Cardiac septum (tissue), 1 donor: ENCODE measurements around the gene VPS51. TPM values are rescaled to one million over a fixed set of nuclear protein-coding genes. Genes with fewer than 3 reads are reported as not detected.

Source experiments
- DNase-seq: peaks from one replicate; pipeline ENCODE4 v3.0.0-alpha.2; 2020; ENCODE audit warnings: low spot score
- intact Hi-C: fragments of 100-400 bp; cut with DNase I; formaldehyde crosslinking; loops from one replicate; pipeline ENCODE4 v1.14.0; 2022
- total RNA-seq: library from RNA; stranded (reverse); fragmentation: NEBNext Ultra II Directional; extraction: Animal tissue kit (Norgen Biotek cat#: 25700); gene quantifications from one replicate; pipeline ENCODE4 v1.2.1, GENCODE V29; 2021
- donor health status: DM: no; HTN: no; CAD: no.

The VPS51 gene
- total RNA-seq, 1 donor from 2014 or later = 87.1 TPM

DNA sequence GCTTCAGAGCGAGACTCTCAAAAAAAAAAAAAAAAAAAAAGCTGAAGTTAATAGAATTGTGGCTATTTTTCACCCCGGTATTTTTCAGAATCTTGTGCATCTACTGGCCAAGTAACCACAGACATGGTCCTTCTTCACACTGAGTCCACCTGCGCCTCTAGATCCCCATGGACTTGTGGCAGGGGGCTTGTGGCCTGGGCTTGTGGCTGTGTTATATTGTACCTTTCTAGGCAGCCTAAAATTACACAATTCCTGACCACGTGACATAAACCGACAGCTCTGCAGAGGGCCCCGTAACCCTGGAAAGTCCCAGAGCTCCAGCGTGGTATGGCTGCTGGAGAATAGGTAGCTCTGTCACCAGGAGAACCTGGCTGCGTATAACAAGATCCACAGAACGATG lies 26.8 kb upstream of the VPS51 start:
- intact Hi-C loops = no loop called here
- DNase-seq = no peak

DNA sequence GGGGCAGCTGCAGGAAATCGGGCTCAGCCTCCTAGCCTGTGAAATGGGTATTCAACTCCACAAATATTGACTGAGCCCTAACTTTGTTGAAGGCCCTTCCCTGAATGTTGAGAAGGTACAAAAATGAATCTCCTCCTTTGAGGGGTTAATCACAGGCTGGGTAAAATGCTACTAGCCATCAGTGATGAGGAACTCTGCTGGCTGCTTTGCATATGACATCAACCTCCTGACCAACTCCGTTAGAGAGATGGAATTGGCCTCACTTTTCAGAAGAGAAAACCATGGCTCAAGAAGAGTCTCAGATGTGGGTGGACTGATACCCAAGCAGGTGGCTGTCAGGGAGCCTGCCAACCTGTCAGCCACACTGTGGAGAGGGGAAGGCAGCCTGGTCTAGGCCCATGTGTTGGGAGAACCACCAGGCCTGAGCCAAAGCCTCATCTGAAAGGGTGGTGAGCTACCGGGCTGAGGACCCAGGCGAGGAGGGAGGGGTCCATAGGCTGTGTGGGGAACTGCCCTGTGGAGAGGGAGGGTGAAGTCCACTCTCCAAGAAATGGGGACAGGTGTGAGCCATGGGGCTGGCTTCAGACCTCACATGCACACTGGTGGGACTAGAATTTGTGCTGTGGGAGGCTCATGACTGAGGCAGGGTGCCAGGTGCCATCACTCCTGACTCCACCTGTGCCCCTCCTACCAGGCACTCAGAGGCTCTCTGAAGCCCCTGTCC lies 23.9 kb upstream of the VPS51 start:
- intact Hi-C loops = loop anchor here (10.0 kb wide), 1 partner anchor 227 kb away; the partner anchor contains the start of gene CDC42BPG
- DNase-seq = no peak

DNA sequence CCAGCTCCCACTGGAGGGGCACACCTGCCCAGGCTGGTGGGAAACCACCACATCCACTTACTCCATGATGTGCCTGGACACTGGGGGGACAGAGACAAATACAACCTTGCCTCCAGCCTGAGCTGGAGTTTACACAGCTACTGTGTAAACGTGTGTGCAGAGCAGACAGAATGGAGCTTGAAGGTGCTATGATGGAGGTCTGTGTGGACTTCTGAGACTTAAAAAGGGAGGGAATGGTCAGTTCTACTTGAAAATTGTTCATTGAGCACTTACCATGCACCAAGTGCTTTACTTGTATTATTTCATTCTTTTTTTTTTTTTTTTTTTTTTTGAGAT lies 23.4 kb upstream of the VPS51 start:
- DNase-seq = no peak
- intact Hi-C loops = loop anchor here (10.0 kb wide), 1 partner anchor 228 kb away; the partner anchor contains the start of gene CDC42BPG

- intact Hi-C loops = loop anchor here (10.0 kb wide), 1 partner anchor 233 kb away; the partner anchor contains the start of gene CDC42BPG
- no peak for DNase-seq
Observed at GRCh38 chr11:65077451-65077850, 18.6 kb upstream of the VPS51 start.

GRCh38 chr11:65078151-65078550 lies 17.9 kb upstream of the VPS51 start:
- intact Hi-C loops = loop anchor here (10.0 kb wide), 1 partner anchor 233 kb away; the partner anchor contains the start of gene CDC42BPG
- DNase-seq = no peak

DNA sequence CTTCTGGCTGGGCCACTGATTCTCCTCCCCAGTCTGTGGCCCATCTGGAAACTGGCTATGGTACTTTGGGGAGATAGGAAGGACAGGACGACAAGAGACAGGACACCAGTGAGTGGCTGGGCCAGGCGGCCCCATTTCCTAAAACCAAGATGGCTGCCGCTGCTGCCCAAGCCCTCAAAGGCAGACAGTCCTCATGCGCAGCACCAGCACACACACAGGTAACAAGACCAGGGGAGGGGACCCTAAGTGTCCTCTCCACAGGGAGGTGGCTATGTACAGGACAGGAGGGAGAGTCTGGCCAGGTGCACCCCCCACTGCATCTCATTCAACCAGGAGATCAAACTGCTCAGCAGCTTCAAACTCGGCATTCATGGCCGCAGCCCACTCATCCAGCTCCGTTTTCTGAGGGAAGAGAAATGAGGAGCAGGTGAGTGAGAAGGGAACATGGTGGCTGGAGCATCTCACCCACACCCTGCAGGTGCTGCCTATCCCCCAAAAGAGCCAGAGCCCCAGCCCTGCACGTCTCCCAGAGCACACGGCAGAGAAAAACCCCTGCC lies 17.1 kb upstream of the VPS51 start:
- DNase-seq = no peak
- intact Hi-C loops = loop anchor here (10.0 kb wide), 1 partner anchor 234 kb away; the partner anchor contains the start of gene CDC42BPG

DNA sequence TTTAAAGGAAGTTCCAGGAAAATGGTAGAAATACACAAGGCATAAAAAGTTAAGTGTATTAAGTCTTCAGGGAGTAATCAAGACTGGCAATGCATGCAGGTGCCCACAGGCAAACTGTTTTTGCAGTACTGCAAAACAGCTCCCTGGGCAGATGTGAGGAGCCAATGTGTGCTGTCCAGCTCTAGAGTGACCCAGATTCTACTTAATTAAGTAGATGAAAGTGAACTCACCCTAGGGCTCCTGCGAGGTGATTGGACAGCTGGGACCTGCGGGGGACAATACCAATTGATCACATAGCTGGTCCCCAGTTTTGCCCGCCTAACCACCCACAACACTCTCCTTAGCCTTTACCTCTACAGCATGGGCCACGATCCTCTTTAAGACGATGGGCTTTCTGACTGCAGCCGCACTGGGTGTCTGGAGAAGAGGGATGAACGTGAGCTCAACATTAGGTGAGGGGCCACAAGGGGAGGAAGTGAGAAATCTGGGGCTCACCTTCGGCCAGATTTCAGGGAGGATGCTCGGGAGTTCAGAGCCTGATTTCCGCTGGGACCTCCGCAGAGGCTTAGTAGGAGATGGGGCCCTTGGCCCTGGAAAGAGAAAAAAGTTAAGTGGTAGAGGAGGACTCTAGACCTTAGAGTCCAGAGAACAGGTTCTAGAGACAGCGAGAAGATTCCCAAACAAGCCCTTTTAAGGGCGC lies 12.7 kb upstream of the VPS51 start:
- DNase-seq = no peak
- intact Hi-C loops = loop anchor here (5.0 kb wide), 1 partner anchor 56 kb away; the partner anchor contains the start of gene SNX15

- peak; percentile 98 for DNase-seq
- intact Hi-C loops = loop anchor here (1.0 to 5.0 kb wide), 3 partner anchors 12 to 57 kb away; partner anchors contain the start of genes SNX15, VPS51 and ZNHIT2
Observed at GRCh38 chr11:65083834-65084597, 12.0 kb upstream of the VPS51 start, which contains the start of the genes CDCA5 and ZFPL1. Gene CDCA5 (minus strand): TSS chr11:65084040. CDS start chr11:65083978, 62 bp downstream. Gene ZFPL1 (plus strand): TSS chr11:65084222. CDS start chr11:65084699, 477 bp downstream.

- intact Hi-C loops = loop anchor here (1.0 to 5.0 kb wide), 3 partner anchors 12 to 57 kb away; partner anchors contain the start of genes SNX15, VPS51 and ZNHIT2
- DNase-seq = no peak
Observed at GRCh38 chr11:65084598-65085375, 11.2 kb upstream of the VPS51 start.

DNA sequence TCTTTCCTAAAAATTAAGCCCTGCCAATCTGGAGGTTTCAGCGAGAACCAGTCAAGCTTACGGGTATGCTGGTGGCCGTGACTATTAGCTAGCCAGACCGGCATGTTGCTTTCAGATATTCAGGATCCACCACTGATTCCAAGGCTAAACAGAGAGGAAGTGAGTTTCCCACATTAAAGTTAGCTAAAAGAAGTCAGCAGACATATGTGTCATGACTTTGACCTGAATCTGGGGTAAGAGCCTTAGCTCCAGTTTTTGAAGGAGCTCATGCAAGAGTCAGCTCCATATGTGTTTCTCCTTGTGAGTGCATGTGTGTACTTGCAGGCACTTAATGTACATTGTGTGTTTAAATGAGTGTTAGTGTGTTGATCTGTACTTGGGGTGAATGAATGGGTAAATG lies 10.6 kb upstream of the VPS51 start:
- intact Hi-C loops = loop anchor here (2.0 kb wide), 1 partner anchor 31 kb away; the partner anchor contains the start of gene ZNHIT2

DNA sequence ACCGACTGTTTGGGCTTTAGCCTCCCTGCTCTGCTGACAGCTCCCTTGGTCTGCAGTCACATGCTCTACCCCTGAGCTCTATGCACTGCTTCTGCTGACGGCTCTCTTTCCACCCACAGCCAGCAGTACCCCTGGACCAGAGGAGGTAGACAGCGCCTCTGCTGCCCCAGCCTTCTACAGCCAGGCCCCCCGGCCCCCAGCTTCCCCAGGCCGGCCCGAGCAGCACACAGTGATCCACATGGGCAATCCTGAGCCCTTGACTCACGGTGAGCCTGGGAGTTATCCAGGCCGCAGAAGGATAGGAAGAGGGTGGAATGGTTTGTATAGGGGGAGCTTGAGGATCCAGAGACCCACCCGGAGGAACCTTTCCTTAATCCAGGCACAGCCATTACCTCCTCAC lies 9.2 kb upstream of the VPS51 start:
- intact Hi-C loops = no loop called here
- no peak for DNase-seq

More for the DNA sequence above, 10.6 kb upstream of the VPS51 start:
- DNase-seq = no peak

GRCh38 chr11:65087216-65087615 lies 8.8 kb upstream of the VPS51 start:
- intact Hi-C loops = no loop called here
- no peak for DNase-seq

DNA sequence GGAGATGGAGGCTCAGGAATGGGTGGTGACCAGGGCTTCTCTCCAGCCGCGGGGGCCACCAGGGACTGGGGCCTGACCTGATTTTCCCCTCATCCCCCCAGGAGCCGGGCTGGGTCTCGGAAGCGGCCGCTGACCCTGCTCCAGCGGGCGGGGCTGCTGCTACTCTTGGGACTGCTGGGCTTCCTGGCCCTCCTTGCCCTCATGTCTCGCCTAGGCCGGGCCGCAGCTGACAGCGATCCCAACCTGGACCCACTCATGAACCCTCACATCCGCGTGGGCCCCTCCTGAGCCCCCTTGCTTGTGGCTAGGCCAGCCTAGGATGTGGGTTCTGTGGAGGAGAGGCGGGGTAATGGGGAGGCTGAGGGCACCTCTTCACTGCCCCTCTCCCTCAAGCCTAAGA lies 8.2 kb upstream of the VPS51 start:
- no peak for DNase-seq
- intact Hi-C loops = no loop called here

DNA sequence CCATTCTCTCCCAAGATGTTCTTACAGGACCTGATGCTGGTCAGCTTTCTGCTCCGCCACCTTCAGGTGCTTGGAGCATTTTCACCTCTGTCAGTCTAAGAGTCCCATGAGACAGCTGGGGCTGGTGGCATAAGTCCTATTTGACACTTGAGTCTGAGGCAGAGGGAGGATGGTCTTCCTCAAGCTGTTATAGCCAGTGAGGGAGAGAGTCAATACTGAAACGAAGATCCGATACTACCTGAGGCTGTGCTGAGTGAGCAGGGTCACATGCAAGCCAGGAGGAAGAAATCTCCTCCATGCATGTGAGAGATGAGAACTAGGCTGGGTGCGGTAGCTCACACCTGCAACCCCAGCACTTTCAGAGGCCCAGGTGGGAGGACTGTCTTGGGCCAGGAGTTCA lies 6.4 kb upstream of the VPS51 start:
- DNase-seq = no peak
- intact Hi-C loops = no loop called here

DNA sequence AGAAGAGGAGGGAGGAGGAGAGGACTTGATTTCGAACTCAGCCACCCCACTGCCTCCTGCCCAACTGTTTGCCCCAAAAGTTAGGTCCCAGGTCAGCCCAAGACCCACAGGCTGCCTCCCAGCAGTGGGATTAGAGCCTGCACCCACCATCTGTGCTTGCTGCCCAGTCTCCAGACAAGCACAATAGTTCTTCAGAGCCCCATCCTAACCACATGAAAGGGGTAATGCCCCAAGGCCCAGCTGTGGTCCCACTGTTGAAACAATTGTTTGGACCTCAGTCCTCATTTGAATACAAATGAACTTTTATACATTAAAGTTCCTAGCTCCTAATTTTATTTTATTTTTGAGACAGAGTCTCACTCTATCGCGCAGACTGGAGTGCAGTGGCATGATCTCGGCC lies 5.4 kb upstream of the VPS51 start:
- intact Hi-C loops = no loop called here
- DNase-seq = no peak

- intact Hi-C loops = no loop called here
Observed at GRCh38 chr11:65095427-65095826, 587 bp upstream of the VPS51 start.

DNA sequence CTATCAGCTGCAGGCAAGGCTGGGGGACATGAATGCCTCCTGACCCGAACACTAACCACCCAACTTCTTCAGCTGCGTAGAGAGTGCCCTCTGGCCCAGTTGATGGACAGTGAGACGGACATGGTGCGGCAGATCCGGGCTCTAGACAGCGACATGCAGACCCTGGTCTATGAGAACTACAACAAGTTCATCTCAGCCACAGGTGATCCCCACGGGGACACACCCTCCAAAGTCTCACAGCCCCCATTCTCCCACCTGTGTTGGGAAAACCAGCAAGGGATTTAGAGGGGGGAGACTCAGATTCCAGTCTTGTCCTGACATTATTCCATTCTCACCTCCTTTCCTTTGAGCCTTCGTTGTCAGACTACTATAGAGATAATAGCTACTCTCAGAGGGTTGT lies 912 bp downstream of the VPS51 start:
- intact Hi-C loops = loop anchor here (1.0 kb wide), 1 partner anchor 13 kb away; the partner anchor contains the start of genes CDCA5 and ZFPL1
- no peak for DNase-seq

More at GRCh38 chr11:65095427-65095826, 587 bp upstream of the VPS51 start:
- no peak for DNase-seq

DNA sequence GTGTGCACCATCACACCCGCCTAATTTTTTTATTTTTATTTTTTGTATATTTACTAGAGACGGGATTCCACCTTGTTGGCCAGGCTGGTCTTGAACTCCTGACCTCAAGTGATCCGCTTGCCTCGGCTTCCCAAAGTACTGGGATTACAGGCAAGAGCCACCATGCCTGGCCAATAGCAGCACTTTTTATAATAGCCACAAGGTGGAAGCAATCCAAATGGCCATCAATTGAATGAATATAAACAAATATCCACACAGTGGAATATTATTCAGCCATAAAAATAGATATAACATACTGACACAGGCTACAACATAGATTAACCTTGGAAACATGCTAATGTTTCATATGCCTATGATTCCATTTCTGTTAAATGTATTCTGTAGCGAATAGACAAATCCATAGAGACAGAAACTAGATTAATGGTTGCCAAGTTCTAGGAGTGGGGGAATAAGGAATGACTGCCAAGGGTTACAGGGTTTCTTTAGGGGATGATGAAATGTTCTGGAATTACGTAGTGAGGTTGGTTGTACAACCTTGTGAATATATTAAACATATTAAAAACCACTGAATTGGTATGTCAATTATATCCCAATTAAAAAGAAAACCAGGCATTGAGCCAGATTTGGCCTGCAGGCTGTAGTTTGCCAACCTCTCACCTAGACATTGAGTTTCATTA lies 4.8 kb downstream of the VPS51 start:
- intact Hi-C loops = no loop called here
- DNase-seq = no peak
